ENCODE results near the gene FYN. TPM values are rescaled to one million over a fixed set of nuclear protein-coding genes. Genes with fewer than 3 reads are reported as not detected.

The FYN gene
- total RNA-seq, 1 experiment from 2014 or later, result 18.5 TPM

- Histone ChIP-seq H3K4me2 (ENCODE audit: low read length) (no peak overlapping the region), H3K36me3 (ENCODE audit: control insufficient read depth in 1 of 2, insufficient read depth in 2 of 2, low read length in 2 of 2) (no peaks in the 10 kb centered on the region), H3K79me2 (ENCODE audit: insufficient read depth, low read length) (no peaks in the 10 kb centered on the region), H2AFZ (ENCODE audit: low read depth, low read length, poor library complexity, severe bottlenecking) (no peak overlapping the region), H4K20me1 (ENCODE audit: insufficient read depth) (no peaks in the 10 kb centered on the region), H3K27ac (ENCODE audit: low read depth, low read length) (no peak overlapping the region), H3K27me3 (ENCODE audit: insufficient read depth, low read length) (no peaks in the 10 kb centered on the region), H3K4me3 (replicated peaks in 1 of 2; ENCODE audit: low read depth in 1 of 2, low read length in 2 of 2) (no peak overlapping the region), H3K9ac (ENCODE audit: low read length) (no peak overlapping the region), H3K4me1 (ENCODE audit: control insufficient read depth in 1 of 2, insufficient read depth in 2 of 2, low read length in 2 of 2) (peaks cover 0 to 5% of the 10 kb centered on the region in 2 experiments; a peak in 2 of 4 replicates), H3K9me2 (ENCODE audit: insufficient read depth) (no peaks in the 10 kb centered on the region), H3K9me3 (ENCODE audit: control insufficient read depth in 1 of 2, insufficient read depth in 1 of 2, low read depth in 1 of 2, low read length in 2 of 2) (no peaks in the 10 kb centered on the region)
- POLR2A ChIA-PET, result no interaction called here
- RAD21 ChIA-PET (ENCODE audit: low non-redundant PET in 1 of 2, low total read pairs in 2 of 2, uncharacterized antibody in 2 of 2, unreplicated experiment in 2 of 2), result no interaction called here
- ATAC-seq (no peak), DNase-seq (ENCODE audit: low read depth, low spot score) (no peak)
- BruUV-seq (replicated peaks), result no TSS peak
- intact Hi-C loops (cut with micrococcal nuclease), result loop anchor here (5.0 kb wide), 1 partner anchor 598 kb away; no protein-coding TSS in a partner anchor
- TF ChIP-seq MAX (IDR thresholded peaks at IDR 0.05) (no peak), ZFX (IDR thresholded peaks at IDR 0.05) (no peak), POLR2A (IDR thresholded peaks at IDR 0.05; ENCODE audit: borderline replicate concordance, extremely low read depth, insufficient read depth, insufficient read length) (no peak), EZH2 (IDR thresholded peaks at IDR 0.05) (no peak), CEBPB (IDR thresholded peaks at IDR 0.05; ENCODE audit: low read depth) (no peak), ZBTB33 (IDR thresholded peaks at IDR 0.05; ENCODE audit: extremely low read depth, insufficient replicate concordance, low read length) (no peak), SRF (IDR thresholded peaks at IDR 0.05; ENCODE audit: low read depth) (no peak), JUND (IDR thresholded peaks at IDR 0.05) (no peak)
- CTCF ChIA-PET, result no interaction called here
These were observed 159.4 kb downstream of the FYN start for GRCh38 chr6:111713811-111714210.

GRCh38 chr6:111713236-111713635, 160.0 kb downstream of the FYN start:
- no peaks in the 10 kb centered on the region for H3K9me3 ChIP-seq (ENCODE audit: control insufficient read depth in 1 of 2, insufficient read depth in 1 of 2, low read depth in 1 of 2, low read length in 2 of 2)
- DNase-seq (ENCODE audit: low read depth, low spot score), result no peak
- no peak overlapping the region for H3K4me3 ChIP-seq (replicated peaks in 1 of 2; ENCODE audit: low read depth in 1 of 2, low read length in 2 of 2)
- RAD21 ChIA-PET (ENCODE audit: low non-redundant PET in 1 of 2, low total read pairs in 2 of 2, uncharacterized antibody in 2 of 2, unreplicated experiment in 2 of 2), result no interaction called here
- no TSS peak for BruUV-seq (replicated peaks)
- H3K27ac ChIP-seq (ENCODE audit: low read depth, low read length), result no peak overlapping the region
- no peaks in the 10 kb centered on the region for H3K9me2 ChIP-seq (ENCODE audit: insufficient read depth)
- H3K79me2 ChIP-seq (ENCODE audit: insufficient read depth, low read length), result no peaks in the 10 kb centered on the region
- no peak overlapping the region for H3K9ac ChIP-seq (ENCODE audit: low read length)
- intact Hi-C loops (cut with micrococcal nuclease), result loop anchor here (5.0 kb wide), 1 partner anchor 599 kb away; no protein-coding TSS in a partner anchor
- TF ChIP-seq ZFX (IDR thresholded peaks at IDR 0.05) (no peak), RAD21 (IDR thresholded peaks at IDR 0.05; ENCODE audit: low read depth) (peak; percentile 21; the same call in 1 of the 2 replicates)
- no peaks in the 10 kb centered on the region for H3K36me3 ChIP-seq (ENCODE audit: control insufficient read depth in 1 of 2, insufficient read depth in 2 of 2, low read length in 2 of 2)
- no peak overlapping the region for H3K4me2 ChIP-seq (ENCODE audit: low read length)
- ATAC-seq, result no peak
- CTCF ChIA-PET, result no interaction called here
- H3K4me1 ChIP-seq (ENCODE audit: control insufficient read depth in 1 of 2, insufficient read depth in 2 of 2, low read length in 2 of 2), result peaks cover 0 to 5% of the 10 kb centered on the region in 2 experiments; a peak in 2 of 4 replicates
- H2AFZ ChIP-seq (ENCODE audit: low read depth, low read length, poor library complexity, severe bottlenecking), result no peak overlapping the region
- no peaks in the 10 kb centered on the region for H3K27me3 ChIP-seq (ENCODE audit: insufficient read depth, low read length)
- H4K20me1 ChIP-seq (ENCODE audit: insufficient read depth), result no peaks in the 10 kb centered on the region
- POLR2A ChIA-PET, result no interaction called here
